Measurements from ENCODE around the gene DEFB115. TPM values are rescaled to one million over a fixed set of nuclear protein-coding genes. Genes with fewer than 3 reads are reported as not detected.

Gene DEFB115
- total and polyA plus RNA-seq, 2 of the 13 experiments (the other 11 are each of a cell fraction or from before 2014, with no cell fraction given): not detected

DNA sequence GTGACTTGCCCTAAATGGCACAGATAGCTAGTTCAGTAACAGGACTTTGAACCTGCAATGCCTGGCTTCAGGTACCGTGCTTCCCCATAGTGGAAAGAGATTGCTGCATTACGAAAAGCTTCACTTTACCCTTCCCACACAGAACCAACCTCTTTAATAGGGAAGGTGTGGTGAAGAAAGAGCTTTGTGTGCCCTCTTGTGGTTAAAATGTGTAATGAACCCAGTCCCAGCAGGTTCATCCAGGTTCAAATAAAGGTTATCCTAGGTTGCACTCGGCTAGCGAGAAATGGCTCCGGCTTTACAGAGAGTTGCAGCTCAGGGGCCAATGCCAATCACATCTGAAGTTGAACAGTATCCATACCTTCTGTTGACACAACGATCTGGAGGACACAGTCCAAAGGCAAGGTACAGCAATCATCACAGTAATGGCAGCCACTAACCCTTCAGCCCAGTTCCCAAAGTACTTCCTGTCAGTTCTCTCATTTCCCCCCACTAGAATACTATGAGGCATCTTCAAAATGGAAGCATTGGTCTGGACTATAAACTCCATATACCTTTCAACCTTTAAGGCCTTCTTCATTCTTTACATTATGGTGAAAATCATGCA, 3.0 kb downstream of the DEFB115 start:
- FAIRE-seq: peak; percentile 98
- Histone ChIP-seq H2AFZ (ENCODE audit: low read length) (no peak overlapping the region), H4K20me1 (ENCODE audit: insufficient read depth, low read length) (no peaks in the 10 kb centered on the region), H3K4me2 (ENCODE audit: low read depth, low read length) (no peak overlapping the region), H3K9ac (ENCODE audit: insufficient read depth, low read depth, low read length) (no peak overlapping the region), H3K27me3 (ENCODE audit: control insufficient read depth in 1 of 2, insufficient read depth in 2 of 2, low read length in 2 of 2) (no peaks in the 10 kb centered on the region), H3K79me2 (ENCODE audit: insufficient read depth, low read length) (no peaks in the 10 kb centered on the region), H3K4me3 (replicated peaks in 1 of 3; ENCODE audit: insufficient read depth in 1 of 3, low read depth in 2 of 3, low read length in 3 of 3) (no peak overlapping the region), H3K9me3 (ENCODE audit: low read length) (no peaks in the 10 kb centered on the region), H3K27ac (ENCODE audit: extremely low read length, insufficient read depth, low read length) (no peak overlapping the region), H3K4me1 (ENCODE audit: insufficient read depth, low read length) (no peaks in the 10 kb centered on the region), H3K36me3 (replicated peaks in 1 of 2; ENCODE audit: control insufficient read depth in 1 of 2, insufficient read depth in 2 of 2, low read length in 2 of 2) (no peaks in the 10 kb centered on the region)
- ChIA-PET CTCF (ENCODE audit: low intra/inter-chr PET ratio, low total read pairs) (interaction anchor here (0.7 to 1.8 kb wide), 2 partner anchors 53 to 1507 kb away, joined by 3 to 4 read pairs; no protein-coding TSS in a partner anchor), POLR2A (no interaction called here)
- peak; percentile 97 for ATAC-seq
- intact Hi-C loops (cut with micrococcal nuclease; ENCODE audit: unreplicated experiment): loop anchor here (1.0 to 2.0 kb wide), 2 partner anchors 243 to 1508 kb away; no protein-coding TSS in a partner anchor
- no TSS peak for BruUV-seq (replicated peaks)
- peak; percentile 66 for DNase-seq (ENCODE audit: low spot score)
- in situ Hi-C loops (cut with HindIII; ENCODE audit: extremely low pct_ligation_motif_present, low pct_unique_long_range_greater_than_20kb): no loop called here
- WGBS (ENCODE audit: low lambda C conversion rate): 5% methylated on average over 6 of the region's 6 CpGs
- TF ChIP-seq MED13 (CRISPR knock-in tag; IDR thresholded peaks at IDR 0.05) (no peak), ZNF460 (CRISPR knock-in tag; IDR thresholded peaks at IDR 0.05; ENCODE audit: borderline replicate concordance) (no peak), NFE2L2 (IDR thresholded peaks at IDR 0.05; ENCODE audit: low read length) (no peak), ZNF446 (CRISPR knock-in tag; IDR thresholded peaks at IDR 0.05) (no peak), PHB2 (IDR thresholded peaks at IDR 0.05; ENCODE audit: partially characterized antibody) (no peak), SMC3 (IDR thresholded peaks at IDR 0.05; ENCODE audit: low read length) (peak; percentile 90), ZNF615 (CRISPR knock-in tag; IDR thresholded peaks at IDR 0.05; ENCODE audit: borderline replicate concordance) (no peak), ZNF772 (CRISPR knock-in tag; IDR thresholded peaks at IDR 0.05) (0 out of 2 replicates have a peak, but pooled peaks have one; percentile 36), BRD4 (CRISPR knock-in tag; IDR thresholded peaks at IDR 0.05) (no peak), ZNF33B (CRISPR knock-in tag; IDR thresholded peaks at IDR 0.05) (no peak), ARNTL (CRISPR knock-in tag; IDR thresholded peaks at IDR 0.05) (no peak), ZEB1 (IDR thresholded peaks at IDR 0.05; ENCODE audit: insufficient replicate concordance, low read depth) (no peak)
- TF ChIP-seq, protein P1, sequence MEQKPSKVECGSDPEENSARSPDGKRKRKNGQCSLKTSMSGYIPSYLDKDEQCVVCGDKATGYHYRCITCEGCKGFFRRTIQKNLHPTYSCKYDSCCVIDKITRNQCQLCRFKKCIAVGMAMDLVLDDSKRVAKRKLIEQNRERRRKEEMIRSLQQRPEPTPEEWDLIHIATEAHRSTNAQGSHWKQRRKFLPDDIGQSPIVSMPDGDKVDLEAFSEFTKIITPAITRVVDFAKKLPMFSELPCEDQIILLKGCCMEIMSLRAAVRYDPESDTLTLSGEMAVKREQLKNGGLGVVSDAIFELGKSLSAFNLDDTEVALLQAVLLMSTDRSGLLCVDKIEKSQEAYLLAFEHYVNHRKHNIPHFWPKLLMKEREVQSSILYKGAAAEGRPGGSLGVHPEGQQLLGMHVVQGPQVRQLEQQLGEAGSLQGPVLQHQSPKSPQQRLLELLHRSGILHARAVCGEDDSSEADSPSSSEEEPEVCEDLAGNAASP (CRISPR knock-in tag; IDR thresholded peaks at IDR 0.05; ENCODE audit: borderline replicate concordance): peak; percentile 75; the same call in 1 of the 2 replicates
- TF ChIP-seq, protein P2, sequence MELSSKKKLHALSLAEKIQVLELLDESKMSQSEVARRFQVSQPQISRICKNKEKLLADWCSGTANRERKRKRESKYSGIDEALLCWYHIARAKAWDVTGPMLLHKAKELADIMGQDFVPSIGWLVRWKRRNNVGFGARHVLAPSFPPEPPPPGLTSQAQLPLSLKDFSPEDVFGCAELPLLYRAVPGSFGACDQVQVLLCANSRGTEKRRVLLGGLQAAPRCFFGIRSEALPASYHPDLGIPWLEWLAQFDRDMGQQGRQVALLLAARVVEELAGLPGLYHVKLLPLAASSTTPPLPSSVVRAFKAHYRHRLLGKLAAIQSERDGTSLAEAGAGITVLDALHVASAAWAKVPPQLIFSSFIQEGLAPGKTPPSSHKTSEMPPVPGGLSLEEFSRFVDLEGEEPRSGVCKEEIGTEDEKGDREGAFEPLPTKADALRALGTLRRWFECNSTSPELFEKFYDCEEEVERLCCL (CRISPR knock-in tag; IDR thresholded peaks at IDR 0.05; ENCODE audit: borderline replicate concordance): no peak
- TF ChIP-seq, protein P3, sequence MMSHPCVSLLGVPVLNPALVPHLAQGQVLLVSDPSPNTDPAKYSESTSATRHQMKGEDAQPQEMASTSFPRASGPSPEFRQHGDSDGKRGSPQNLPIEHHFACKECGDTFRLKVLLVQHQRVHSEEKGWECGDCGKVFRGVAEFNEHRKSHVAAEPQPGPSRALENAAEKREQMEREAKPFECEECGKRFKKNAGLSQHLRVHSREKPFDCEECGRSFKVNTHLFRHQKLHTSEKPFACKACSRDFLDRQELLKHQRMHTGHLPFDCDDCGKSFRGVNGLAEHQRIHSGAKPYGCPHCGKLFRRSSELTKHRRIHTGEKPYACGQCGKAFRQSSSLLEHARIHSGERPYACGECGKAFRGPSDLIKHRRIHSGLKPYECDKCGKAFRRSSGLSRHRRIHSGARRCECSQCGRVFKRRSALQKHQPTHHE (CRISPR knock-in tag; IDR thresholded peaks at IDR 0.05; ENCODE audit: borderline replicate concordance): no peak
- TF ChIP-seq, protein P4, sequence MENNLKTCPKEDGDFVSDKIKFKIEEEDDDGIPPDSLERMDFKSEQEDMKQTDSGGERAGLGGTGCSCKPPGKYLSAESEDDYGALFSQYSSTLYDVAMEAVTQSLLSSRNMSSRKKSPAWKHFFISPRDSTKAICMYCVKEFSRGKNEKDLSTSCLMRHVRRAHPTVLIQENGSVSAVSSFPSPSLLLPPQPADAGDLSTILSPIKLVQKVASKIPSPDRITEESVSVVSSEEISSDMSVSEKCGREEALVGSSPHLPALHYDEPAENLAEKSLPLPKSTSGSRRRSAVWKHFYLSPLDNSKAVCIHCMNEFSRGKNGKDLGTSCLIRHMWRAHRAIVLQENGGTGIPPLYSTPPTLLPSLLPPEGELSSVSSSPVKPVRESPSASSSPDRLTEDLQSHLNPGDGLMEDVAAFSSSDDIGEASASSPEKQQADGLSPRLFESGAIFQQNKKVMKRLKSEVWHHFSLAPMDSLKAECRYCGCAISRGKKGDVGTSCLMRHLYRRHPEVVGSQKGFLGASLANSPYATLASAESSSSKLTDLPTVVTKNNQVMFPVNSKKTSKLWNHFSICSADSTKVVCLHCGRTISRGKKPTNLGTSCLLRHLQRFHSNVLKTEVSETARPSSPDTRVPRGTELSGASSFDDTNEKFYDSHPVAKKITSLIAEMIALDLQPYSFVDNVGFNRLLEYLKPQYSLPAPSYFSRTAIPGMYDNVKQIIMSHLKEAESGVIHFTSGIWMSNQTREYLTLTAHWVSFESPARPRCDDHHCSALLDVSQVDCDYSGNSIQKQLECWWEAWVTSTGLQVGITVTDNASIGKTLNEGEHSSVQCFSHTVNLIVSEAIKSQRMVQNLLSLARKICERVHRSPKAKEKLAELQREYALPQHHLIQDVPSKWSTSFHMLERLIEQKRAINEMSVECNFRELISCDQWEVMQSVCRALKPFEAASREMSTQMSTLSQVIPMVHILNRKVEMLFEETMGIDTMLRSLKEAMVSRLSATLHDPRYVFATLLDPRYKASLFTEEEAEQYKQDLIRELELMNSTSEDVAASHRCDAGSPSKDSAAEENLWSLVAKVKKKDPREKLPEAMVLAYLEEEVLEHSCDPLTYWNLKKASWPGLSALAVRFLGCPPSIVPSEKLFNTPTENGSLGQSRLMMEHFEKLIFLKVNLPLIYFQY (CRISPR knock-in tag; IDR thresholded peaks at IDR 0.05; ENCODE audit: borderline replicate concordance): no peak
